T-cell (primary cell): ENCODE measurements around the gene CYP20A1. TPM values are rescaled to one million over a fixed set of nuclear protein-coding genes. Genes with fewer than 3 reads are reported as not detected.

Experiments
- ATAC-seq, 4 experiments: fragments of 200-7000 bp in 3 of 4; fragments of 150-1000 bp in 1 of 4; cut with Tn5 transposase; replicated peaks in 1 of 4; 1 replicate in 3 of 4; 2 replicates in 1 of 4; pipeline ENCODE4 v1.10.0; 2021; ENCODE audit warnings: moderate library complexity in 3 of 4, mild to moderate bottlenecking in 2 of 4, moderate number of reproducible peaks in 1 of 4
- CTCF ChIA-PET, 2 donors: fragments of 300-600 bp; sonication (Branson Sonifier 250); formaldehyde crosslinking; loops; one replicate each; lab custom pipeline; 2022; ENCODE audit warnings: antibody characterized with exemption in 2 of 2; lab: Charles Lee
- POLR2A ChIA-PET, 2 donors: fragments of 300-600 bp; sonication (Branson Sonifier 250); formaldehyde crosslinking; loops; one replicate each; lab custom pipeline; 2022; ENCODE audit warnings: antibody characterized with exemption in 2 of 2; lab: Charles Lee
- DNase-seq, 35 experiments: peaks; one replicate each; pipeline versions ENCODE4 v3.0.0 to v3.0.0-alpha.2; 2013 to 2023
- H3K27ac ChIP-seq: one replicate; pipeline ENCODE4 v1.5.1; 2013; ENCODE audit warnings: low read length
- H3K27me3 ChIP-seq, 2 experiments: replicated peaks in 1 of 2; 1 replicate in 1 of 2; 2 replicates in 1 of 2; pipeline versions ENCODE4 v1.6.1 to v1.7.0; 2013; ENCODE audit warnings: low read length in 1 of 2, mixed read lengths in 1 of 2; ENCODE audit not compliant: control insufficient read depth in 2 of 2, insufficient read depth in 2 of 2; ENCODE audit errors: extremely low read depth in 1 of 2
- H3K36me3 ChIP-seq, 2 donors: 1 replicate in 1 of 2; 2 replicates in 1 of 2; pipeline versions ENCODE4 v1.6.1 to v1.7.0; 2013; ENCODE audit warnings: low read length in 1 of 2; ENCODE audit not compliant: control insufficient read depth in 2 of 2, insufficient read depth in 1 of 2; ENCODE audit errors: extremely low read depth in 1 of 2
- H3K4me1 ChIP-seq, 2 experiments: 1 replicate in 1 of 2; 2 replicates in 1 of 2; pipeline versions ENCODE4 v1.6.1 to v1.7.0; 2013; ENCODE audit warnings: low read length in 2 of 2, mixed read lengths in 1 of 2; ENCODE audit not compliant: insufficient read depth in 2 of 2, control insufficient read depth in 1 of 2; ENCODE audit errors: extremely low read depth in 1 of 2
- H3K4me3 ChIP-seq, 2 donors: 1 replicate in 1 of 2; 2 replicates in 1 of 2; pipeline versions ENCODE4 v1.5.1 to v1.7.0; 2013; ENCODE audit warnings: mild to moderate bottlenecking in 2 of 2, low read length in 1 of 2, moderate library complexity in 1 of 2; ENCODE audit not compliant: control insufficient read depth in 1 of 2; ENCODE audit errors: extremely low read depth in 1 of 2
- H3K9me3 ChIP-seq: 2 replicates; pipeline ENCODE4 v1.7.0; 2013
- H3K27ac Mint-ChIP-seq, 2 donors: one replicate each; pipeline ENCODE4 v1.8.0; 2020 to 2021; ENCODE audit warnings: mild to moderate bottlenecking in 2 of 2, mixed read lengths in 2 of 2
- H3K27me3 Mint-ChIP-seq, 2 donors: one replicate each; pipeline ENCODE4 v1.8.0; 2021 to 2022; ENCODE audit warnings: mixed read lengths in 2 of 2
- H3K36me3 Mint-ChIP-seq: one replicate; pipeline ENCODE4 v1.8.0; 2021; ENCODE audit warnings: mixed read lengths
- H3K4me1 Mint-ChIP-seq, 3 donors: one replicate each; pipeline ENCODE4 v1.8.0; 2020 to 2022; ENCODE audit warnings: mixed read lengths in 3 of 3, mild to moderate bottlenecking in 1 of 3
- H3K4me3 Mint-ChIP-seq, 3 donors: one replicate each; pipeline ENCODE4 v1.8.0; 2020 to 2022; ENCODE audit warnings: mild to moderate bottlenecking in 3 of 3, mixed read lengths in 3 of 3, moderate library complexity in 3 of 3
- H3K9me3 Mint-ChIP-seq, 3 donors: one replicate each; pipeline ENCODE4 v1.8.0; 2020 to 2022; ENCODE audit warnings: mixed read lengths in 3 of 3
- WGBS: methylation state at CpG from one replicate; pipeline ENCODE4 v1.1.5; 2013; ENCODE audit warnings: missing lambda C conversion rate; ENCODE audit not compliant: insufficient coverage; 5-methylcytosine and 5-hydroxymethylcytosine counted together
- total RNA-seq, 35 experiments: library from RNA in 6 of 35; stranded (reverse) in 6 of 35; fragments of 120-200 nt in 1 of 35; gene quantifications; one replicate each; pipeline versions ENCODE4 v1.2.1 to v1.2.4 and lab custom pipeline; 2013 to 2026

The CYP20A1 gene
- total RNA-seq, 5 donors from 2014 or later (not counting 1 experiment from before 2014, with no cell fraction given), result 33.5 to 38.5 (median 36.3) TPM

DNA sequence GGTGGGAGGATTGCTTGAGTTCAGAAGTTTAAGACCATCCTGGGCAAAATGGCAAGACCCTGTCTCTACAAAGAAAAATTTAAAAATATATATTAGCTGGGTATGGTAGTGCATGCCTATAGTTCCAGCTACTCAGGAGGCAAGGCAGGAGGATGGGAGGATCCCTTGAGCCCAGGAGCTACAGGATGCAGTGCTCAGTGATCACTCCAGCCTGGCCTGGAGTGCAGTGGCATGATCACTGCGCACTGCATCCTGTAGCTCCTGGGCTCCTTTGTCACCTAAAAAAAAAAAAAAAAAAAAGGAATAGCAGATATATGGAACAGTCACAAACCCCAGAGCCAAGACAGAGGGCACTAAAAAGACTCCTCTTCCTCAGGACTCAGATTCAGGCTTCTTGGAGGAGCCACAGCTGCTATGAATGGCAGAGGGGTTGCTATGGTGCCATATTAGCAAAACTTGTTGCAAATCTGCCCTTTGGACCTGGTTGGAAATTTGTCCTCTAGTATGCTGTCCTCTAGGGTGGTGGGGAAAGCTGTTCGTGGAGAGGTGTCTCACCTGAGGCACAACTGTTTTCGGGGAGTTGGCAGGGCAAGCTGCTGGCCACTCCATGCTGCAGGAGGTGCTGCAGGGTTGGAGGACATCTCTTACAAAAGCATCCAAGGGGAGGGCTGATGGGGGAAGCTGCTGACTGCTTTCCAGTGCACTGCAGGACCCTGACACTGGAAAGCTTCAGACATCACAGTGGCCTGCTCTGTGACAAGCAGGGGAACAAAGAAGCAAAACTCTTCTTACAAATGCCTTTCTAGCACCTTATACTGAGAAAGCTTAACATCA is 22.7 kb downstream of the CYP20A1 start:
- POLR2A ChIA-PET, result interaction anchor here (0.6 kb wide), 4 partner anchors 83 to 1543 kb away, joined by 3 to 5 read pairs (median 4); no protein-coding TSS in a partner anchor
- H3K4me3 ChIP-seq, result no peak overlapping the region

GRCh38 chr2:203279288-203279687 is 40.5 kb downstream of the CYP20A1 start:
- Histone ChIP-seq H3K27ac (no peak overlapping the region), H3K9me3 (no peaks in the 10 kb centered on the region), H3K36me3 (peaks cover 12 to 73% of the 10 kb centered on the region in 2 donors), H3K27me3 (no peaks in the 10 kb centered on the region), H3K4me1 (no peaks in the 10 kb centered on the region), H3K4me3 (no peak overlapping the region)
- ATAC-seq, result no peak
- ChIA-PET CTCF (no interaction called here), POLR2A (no interaction called here)
- Mint-ChIP-seq H3K36me3 (peaks cover 35% of the 10 kb centered on the region), H3K4me3 (no peak overlapping the region), H3K27me3 (no peaks in the 10 kb centered on the region), H3K27ac (no peak overlapping the region), H3K9me3 (no peaks in the 10 kb centered on the region), H3K4me1 (no peaks in the 10 kb centered on the region)
- no peak for DNase-seq

More for the DNA sequence above, 22.7 kb downstream of the CYP20A1 start:
- H3K36me3 Mint-ChIP-seq, result peaks cover 42% of the 10 kb centered on the region
- no peaks in the 10 kb centered on the region for H3K9me3 Mint-ChIP-seq
- no peak for ATAC-seq
- no peak for DNase-seq
- CTCF ChIA-PET, result interaction anchor here in 1 of 2 donors (0.6 kb wide), 1 partner anchor 285 kb away, joined by 3 read pairs; no protein-coding TSS in a partner anchor
- no CpG with 5 or more reads among the region's 3 CpGs for WGBS
- no peaks in the 10 kb centered on the region for H3K27me3 Mint-ChIP-seq
- Histone ChIP-seq H3K9me3 (no peaks in the 10 kb centered on the region), H3K27ac (no peak overlapping the region), H3K4me1 (no peaks in the 10 kb centered on the region), H3K36me3 (peaks cover 20 to 48% of the 10 kb centered on the region in 2 donors), H3K27me3 (no peaks in the 10 kb centered on the region)
- peak overlapping the region in 1 of 2 donors; percentile 39 for H3K27ac Mint-ChIP-seq
- H3K4me3 Mint-ChIP-seq, result no peak overlapping the region
- peaks cover 19 to 23% (median 20%) of the 10 kb centered on the region in 3 donors for H3K4me1 Mint-ChIP-seq

- H3K27ac Mint-ChIP-seq, result no peak overlapping the region
- H3K4me3 ChIP-seq, result no peak overlapping the region
- no peaks in the 10 kb centered on the region for H3K4me1 ChIP-seq
- ChIA-PET POLR2A (interaction anchor here (0.7 kb wide), 2 partner anchors 180 to 477 kb away, joined by 3 read pairs; no protein-coding TSS in a partner anchor), CTCF (interaction anchor here in 1 of 2 donors (0.6 kb wide), 1 partner anchor 981 kb away, joined by 4 read pairs; no protein-coding TSS in a partner anchor)
- no peaks in the 10 kb centered on the region for H3K9me3 Mint-ChIP-seq
- DNase-seq (no peak), ATAC-seq (no peak)
- H3K4me3 Mint-ChIP-seq, result no peak overlapping the region
- 96% methylated on average over 4 of the region's 6 CpGs for WGBS
- no peaks in the 10 kb centered on the region for H3K9me3 ChIP-seq
- no peaks in the 10 kb centered on the region for H3K27me3 Mint-ChIP-seq
- H3K36me3 ChIP-seq, result peaks cover 17 to 72% of the 10 kb centered on the region in 2 donors
- H3K4me1 Mint-ChIP-seq, result no peaks in the 10 kb centered on the region
- no peak overlapping the region for H3K27ac ChIP-seq
- no peaks in the 10 kb centered on the region for H3K27me3 ChIP-seq
- H3K36me3 Mint-ChIP-seq, result peaks cover 38% of the 10 kb centered on the region
These were observed 41.7 kb downstream of the CYP20A1 start for GRCh38 chr2:203280428-203281064.

DNA sequence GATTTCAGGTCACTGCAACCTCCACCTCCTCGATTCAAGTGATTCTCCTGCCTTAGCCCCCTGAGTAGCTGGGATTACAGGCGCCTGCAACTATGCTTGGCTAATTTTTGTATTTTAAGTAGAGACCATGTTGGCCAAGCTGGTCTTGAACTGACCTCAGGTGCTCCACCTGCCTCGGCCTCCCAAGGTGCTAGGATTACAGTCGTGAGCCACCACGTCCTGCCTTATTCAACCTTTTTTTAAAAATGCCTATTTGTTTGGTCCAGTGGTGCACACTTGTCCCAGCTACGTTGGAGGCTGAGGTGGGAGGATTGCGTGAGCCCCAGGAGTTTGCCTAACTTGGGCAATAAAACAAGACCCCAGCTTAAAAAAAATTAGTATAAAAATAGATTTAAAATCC is 43.3 kb downstream of the CYP20A1 start:
- ChIA-PET CTCF (no interaction called here), POLR2A (no interaction called here)
- ATAC-seq (no peak), DNase-seq (no peak)
- no peak overlapping the region for H3K27ac Mint-ChIP-seq
- 100% methylated on average over 1 of the region's 7 CpGs for WGBS
- no peaks in the 10 kb centered on the region for H3K9me3 Mint-ChIP-seq
- H3K27me3 Mint-ChIP-seq, result no peaks in the 10 kb centered on the region
- no peak overlapping the region for H3K4me3 ChIP-seq
- no peaks in the 10 kb centered on the region for H3K4me1 Mint-ChIP-seq
- no peak overlapping the region for H3K27ac ChIP-seq
- no peak overlapping the region for H3K4me3 Mint-ChIP-seq
- H3K9me3 ChIP-seq, result no peaks in the 10 kb centered on the region
- H3K27me3 ChIP-seq, result no peaks in the 10 kb centered on the region
- peaks cover 13 to 74% of the 10 kb centered on the region in 2 donors for H3K36me3 ChIP-seq
- H3K36me3 Mint-ChIP-seq, result peaks cover 30% of the 10 kb centered on the region
- no peaks in the 10 kb centered on the region for H3K4me1 ChIP-seq

GRCh38 chr2:203286532-203286931 is 47.7 kb downstream of the CYP20A1 start:
- Mint-ChIP-seq H3K27ac (no peak overlapping the region), H3K27me3 (no peaks in the 10 kb centered on the region), H3K9me3 (no peaks in the 10 kb centered on the region), H3K4me1 (peaks cover 0 to 1% (median 0%) of the 10 kb centered on the region in 3 donors), H3K4me3 (no peak overlapping the region), H3K36me3 (peaks cover 28% of the 10 kb centered on the region)
- DNase-seq, result no peak
- H3K9me3 ChIP-seq, result no peaks in the 10 kb centered on the region
- H3K27ac ChIP-seq, result no peak overlapping the region
- no peak overlapping the region for H3K4me3 ChIP-seq
- POLR2A ChIA-PET, result no interaction called here
- WGBS, result no CpG with 5 or more reads among the region's 2 CpGs
- ATAC-seq, result no peak
- H3K4me1 ChIP-seq, result no peaks in the 10 kb centered on the region
- H3K27me3 ChIP-seq, result no peaks in the 10 kb centered on the region
- CTCF ChIA-PET, result interaction anchor here in 1 of 2 donors (0.6 kb wide), 1 partner anchor 416 kb away, joined by 3 read pairs; no protein-coding TSS in a partner anchor
- peaks cover 7 to 47% of the 10 kb centered on the region in 2 donors for H3K36me3 ChIP-seq

DNA sequence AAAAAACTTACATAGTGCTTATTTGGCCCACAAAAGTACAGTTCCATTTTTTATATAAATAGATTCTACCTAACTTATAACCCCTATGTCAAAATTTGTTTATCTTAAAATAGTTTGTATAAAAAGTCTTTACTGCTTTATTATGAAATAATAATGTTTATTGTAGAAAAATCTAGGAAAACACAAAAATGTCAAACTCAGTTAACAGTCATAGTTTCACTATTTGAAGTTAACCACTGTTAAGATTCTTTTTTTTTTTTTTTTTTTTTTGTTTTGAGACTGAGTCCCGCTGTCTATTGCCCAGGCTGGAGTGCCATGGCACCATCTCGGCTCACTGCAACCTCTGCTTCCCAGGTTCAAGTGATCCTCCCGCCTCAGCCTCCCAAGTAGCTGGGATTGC is 62.8 kb downstream of the CYP20A1 start:
- Histone ChIP-seq H3K36me3 (peaks cover 0 to 7% of the 10 kb centered on the region in 2 donors), H3K9me3 (no peaks in the 10 kb centered on the region), H3K27me3 (no peaks in the 10 kb centered on the region), H3K4me1 (no peaks in the 10 kb centered on the region), H3K27ac (no peak overlapping the region), H3K4me3 (no peak overlapping the region)
- ATAC-seq (no peak), DNase-seq (no peak)
- ChIA-PET CTCF (no interaction called here), POLR2A (no interaction called here)
- H3K36me3 Mint-ChIP-seq, result peaks cover 20% of the 10 kb centered on the region
- H3K4me1 Mint-ChIP-seq, result no peaks in the 10 kb centered on the region
- no peak overlapping the region for H3K27ac Mint-ChIP-seq
- no peaks in the 10 kb centered on the region for H3K9me3 Mint-ChIP-seq
- H3K4me3 Mint-ChIP-seq, result no peak overlapping the region
- 100% methylated on average over 3 of the region's 3 CpGs for WGBS
- H3K27me3 Mint-ChIP-seq, result no peaks in the 10 kb centered on the region
